ENCODE data around the gene USP22.

- TF ChIP-seq CTCF (IDR thresholded peaks at IDR 0.05) (no peak), POLR2A (IDR thresholded peaks at IDR 0.05) (no peak)
These were observed 28.3 kb downstream of the USP22 start for GRCh38 chr17:21014498-21014897.
